CD4-positive, alpha-beta T cell treated with Interleukin-17A for 1 hour (primary cell): ENCODE measurements around the gene ABCG1.

Experiments used
- DNase-seq: peaks from one replicate; pipeline ENCODE4 v3.0.0-alpha.2; 2020

The ABCG1 gene

GRCh38 chr21:42233067-42233961, 14.4 kb downstream of the ABCG1 start:
- DNase-seq, result peak; percentile 93

GRCh38 chr21:42234041-42234440, 15.1 kb downstream of the ABCG1 start:
- peak; percentile 9 for DNase-seq

GRCh38 chr21:42234464-42235241, 15.7 kb downstream of the ABCG1 start:
- DNase-seq, result peak; percentile 88

DNA sequence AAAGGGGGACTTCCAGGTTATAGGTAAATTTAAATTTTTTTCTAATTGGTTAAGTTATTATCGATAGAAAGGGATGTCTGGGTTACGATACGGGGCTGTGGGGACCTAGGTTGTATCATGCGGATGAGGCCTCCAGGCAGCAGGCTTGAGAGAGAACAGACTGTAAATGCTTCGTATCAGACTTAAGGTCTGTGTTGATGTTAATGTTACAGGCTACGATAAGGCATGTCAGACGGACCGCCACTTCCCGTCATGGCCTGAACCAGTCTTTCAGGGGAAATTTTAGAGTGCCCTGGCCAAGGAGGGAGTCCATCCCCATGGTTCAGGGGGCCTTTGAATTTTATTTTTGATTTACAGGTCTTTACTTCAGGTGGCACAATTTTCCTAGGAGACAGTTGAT, 16.7 kb downstream of the ABCG1 start:
- peak; percentile 20 for DNase-seq

DNA sequence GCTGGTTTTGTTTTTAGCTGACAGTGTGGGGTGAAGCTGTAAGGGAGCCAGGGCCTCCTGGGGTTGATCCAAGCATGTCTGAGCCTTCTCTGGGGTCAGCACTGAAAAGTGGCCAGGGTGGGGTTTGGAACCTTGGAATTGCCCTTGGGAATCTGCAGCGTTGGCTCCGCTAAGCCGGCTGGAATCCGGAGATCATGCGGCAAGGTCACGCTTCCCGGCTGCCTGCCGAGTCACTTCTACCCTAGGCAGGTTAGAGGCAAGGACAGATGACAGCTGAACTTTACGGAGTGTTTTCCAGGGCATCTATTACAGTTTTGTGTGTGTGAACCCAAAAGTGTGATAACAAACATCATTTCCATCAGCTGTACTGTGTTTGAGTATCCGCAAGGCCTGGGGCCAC, 17.1 kb downstream of the ABCG1 start:
- no peak for DNase-seq

- DNase-seq, result peak; percentile 36
Measured at GRCh38 chr21:42236693-42237092, 17.8 kb downstream of the ABCG1 start.

- DNase-seq, result no peak
Measured at GRCh38 chr21:42237161-42237560, 18.2 kb downstream of the ABCG1 start.

- DNase-seq, result peak; percentile 40
Measured at GRCh38 chr21:42237577-42237976, 18.6 kb downstream of the ABCG1 start.

DNA sequence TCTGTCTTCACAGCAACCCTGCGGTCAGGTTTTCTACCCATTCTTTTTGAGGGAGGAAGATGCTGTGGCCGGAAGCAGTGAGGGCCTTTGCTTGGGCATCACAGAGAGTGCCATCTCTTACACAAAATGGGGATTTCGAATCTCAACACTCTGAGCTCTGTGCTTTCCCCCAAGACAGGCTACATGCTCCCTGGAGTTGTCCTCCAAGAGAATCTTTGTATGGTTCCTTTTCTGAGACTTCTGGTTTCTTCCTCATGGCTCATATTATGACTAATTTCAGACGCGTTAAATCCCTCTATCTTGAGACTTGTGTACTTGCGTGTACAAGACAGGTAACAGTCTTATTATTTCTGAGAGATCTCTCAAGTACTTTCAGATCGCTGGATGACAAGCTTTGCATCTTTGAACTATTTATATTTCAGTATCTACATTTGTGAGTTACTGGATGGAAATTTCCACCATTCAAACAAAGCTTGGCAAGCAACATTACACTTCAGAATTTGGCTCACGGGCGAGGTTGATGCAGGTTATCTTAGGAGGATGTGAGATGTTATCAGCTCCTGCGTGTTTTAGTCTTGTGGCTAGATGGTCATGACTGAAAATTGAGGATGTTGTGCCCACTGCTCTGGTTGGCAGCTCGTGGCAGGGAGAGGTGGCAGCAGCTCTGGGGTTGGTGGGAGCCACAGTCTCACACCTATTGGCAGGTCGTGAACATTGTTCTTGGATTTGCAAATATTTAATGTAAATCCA, 19.4 kb downstream of the ABCG1 start:
- DNase-seq, result peak; percentile 86

DNA sequence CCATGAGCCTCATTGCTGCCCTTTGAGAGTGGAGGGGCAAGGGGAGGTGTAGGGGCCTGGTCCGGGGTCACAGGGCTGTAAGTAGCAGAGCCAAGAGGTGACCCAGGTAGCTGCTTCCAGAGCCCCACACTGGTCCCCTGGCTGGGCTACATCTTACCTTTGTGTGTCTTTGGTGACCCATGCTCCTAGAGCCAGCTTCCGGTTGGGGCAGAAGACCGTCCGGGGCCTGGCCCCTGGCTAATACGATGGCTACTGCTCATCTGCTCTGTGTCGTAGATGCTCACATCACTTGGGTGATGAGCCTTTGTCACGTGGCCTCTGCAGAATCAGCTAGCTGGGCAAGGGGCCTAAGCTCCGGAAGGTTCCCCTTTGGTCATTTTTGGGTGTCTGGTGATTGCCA, 20.6 kb downstream of the ABCG1 start:
- DNase-seq, result no peak

- DNase-seq, result no peak
Measured at GRCh38 chr21:42239973-42240372, 21.0 kb downstream of the ABCG1 start.

DNA sequence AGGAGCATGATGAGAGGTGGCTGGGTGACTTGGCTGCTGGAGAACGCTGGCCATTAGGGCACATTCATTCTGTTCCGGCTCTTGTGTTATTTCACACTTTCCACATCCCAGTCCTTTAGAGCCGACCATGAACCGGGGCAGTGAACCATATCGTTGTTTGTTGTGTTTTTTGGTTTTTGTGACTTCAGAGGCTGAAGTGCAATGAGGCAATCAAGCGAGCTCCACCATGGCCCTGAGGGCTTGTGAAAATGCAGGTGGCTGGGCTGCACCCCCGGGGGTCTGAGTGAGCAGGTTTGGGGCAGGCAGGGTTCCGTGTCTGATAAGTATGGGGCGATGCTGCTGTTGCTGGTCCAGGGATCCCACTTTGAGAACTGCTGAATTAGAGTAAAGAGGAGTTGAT, 23.7 kb downstream of the ABCG1 start:
- DNase-seq, result no peak

DNA sequence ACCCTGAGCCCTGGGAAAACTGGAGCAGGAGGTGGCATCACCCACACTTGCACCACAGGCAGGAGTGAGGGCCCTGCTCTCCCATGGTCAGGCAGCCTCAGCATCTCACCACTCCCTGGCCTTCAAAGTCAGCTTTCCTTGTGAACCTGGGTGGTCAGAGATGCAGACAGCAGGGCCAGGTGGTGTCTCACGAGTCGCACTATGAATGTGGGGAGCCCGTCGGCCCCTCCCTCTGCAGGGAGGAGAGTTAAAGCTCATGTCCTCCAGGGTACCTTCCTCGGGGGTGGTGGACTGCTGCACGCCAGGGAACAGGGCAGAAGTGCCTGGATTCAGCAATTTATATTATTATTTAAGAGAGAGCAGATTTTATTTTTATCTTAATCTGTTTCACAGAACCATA, 24.1 kb downstream of the ABCG1 start:
- DNase-seq, result no peak

- no peak for DNase-seq
Measured at GRCh38 chr21:42245331-42246193, 26.6 kb downstream of the ABCG1 start.

GRCh38 chr21:42247716-42248115, 28.8 kb downstream of the ABCG1 start:
- no peak for DNase-seq

GRCh38 chr21:42248241-42248640, 29.3 kb downstream of the ABCG1 start:
- DNase-seq, result no peak

GRCh38 chr21:42248783-42249597, 30.1 kb downstream of the ABCG1 start:
- no peak for DNase-seq

DNA sequence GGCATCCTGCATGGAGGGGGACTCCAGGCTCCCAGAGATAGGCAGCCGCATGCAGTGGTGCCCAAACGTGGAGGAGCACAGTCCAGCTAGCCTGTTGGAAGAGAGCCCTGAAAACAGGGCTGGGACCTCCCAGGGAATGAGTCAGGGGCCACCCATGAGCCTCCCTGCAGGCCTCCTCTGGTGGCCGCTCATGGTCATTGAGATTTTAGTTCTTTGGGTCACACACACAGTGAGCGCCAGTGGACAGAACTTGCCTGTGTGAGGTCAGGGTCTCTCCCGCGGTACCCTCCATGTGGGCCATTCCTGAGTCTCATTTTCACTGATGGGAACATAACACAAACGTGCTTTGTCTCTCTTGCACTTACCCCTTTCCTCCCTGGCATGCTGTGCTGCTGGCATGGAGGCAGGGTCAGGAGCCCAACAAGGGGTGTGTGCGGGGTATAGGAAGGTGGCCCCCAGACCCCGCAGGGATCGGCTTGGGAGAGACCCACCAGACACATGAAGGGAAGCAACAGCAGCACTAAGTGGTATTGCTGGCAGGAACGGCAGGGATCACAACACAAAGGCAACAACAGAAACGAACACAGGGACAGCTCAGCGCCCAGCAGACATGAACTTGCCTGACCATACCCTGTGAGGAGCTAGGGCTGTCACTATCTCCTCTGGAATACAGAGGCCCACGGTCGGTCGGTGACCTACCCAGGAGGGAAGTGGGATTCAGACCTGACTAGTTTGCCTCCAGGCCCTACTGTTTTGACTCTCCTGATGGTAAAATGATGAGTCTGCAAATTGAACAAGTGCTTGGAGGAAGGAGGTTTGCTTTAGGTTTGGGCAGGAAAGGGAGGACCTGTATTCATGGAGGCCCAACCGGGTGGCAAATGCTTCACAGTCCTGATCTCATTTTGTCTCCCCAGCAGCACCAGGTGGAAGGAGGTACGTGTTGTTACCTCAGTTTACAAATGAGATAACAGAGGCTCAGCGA, 31.8 kb downstream of the ABCG1 start:
- DNase-seq, result no peak

GRCh38 chr21:42251654-42252324, 32.8 kb downstream of the ABCG1 start:
- DNase-seq, result no peak

GRCh38 chr21:42252325-42252654, 33.4 kb downstream of the ABCG1 start:
- no peak for DNase-seq
